ENCODE measurements around the gene PRRG4. TPM values are rescaled to one million over a fixed set of nuclear protein-coding genes. Genes with fewer than 3 reads are reported as not detected.

The PRRG4 gene
- total and polyA plus RNA-seq, 2 of the 4 experiments (the other 2 are of a cell fraction): not detected

GRCh38 chr11:32881286-32881685 is 51.6 kb downstream of the PRRG4 start:
- CTCF ChIA-PET: interaction anchor here (0.6 to 1.5 kb wide), 2 partner anchors 21 to 1208 kb away, joined by 3 to 8 read pairs; no protein-coding TSS in a partner anchor
- Histone ChIP-seq H3K18ac (ENCODE audit: low read depth, low read length) (no peak overlapping the region), H2BK120ac (ENCODE audit: low read depth, low read length) (no peak overlapping the region), H3K14ac (replicated peaks; ENCODE audit: low read depth, low read length) (no peak overlapping the region), H3K27me3 (ENCODE audit: control insufficient read depth, insufficient read depth, low read length) (peaks cover under 1% of the 10 kb centered on the region; the same call in 1 of the 2 replicates), H2BK15ac (ENCODE audit: low read depth, low read length) (no peak overlapping the region), H3K4ac (ENCODE audit: low read depth, low read length) (no peak overlapping the region), H3K27ac (ENCODE audit: insufficient read depth, low read length) (no peak overlapping the region), H2BK20ac (ENCODE audit: low read depth, low read length) (no peak overlapping the region), H4K5ac (ENCODE audit: low read depth, low read length) (no peak overlapping the region), H4K8ac (ENCODE audit: low read depth in 2 of 2, low read length in 2 of 2) (no peak overlapping the region), H3K23ac (ENCODE audit: low read depth, low read length) (no peak overlapping the region), H3K4me2 (ENCODE audit: low read depth, low read length) (no peak overlapping the region), H2BK5ac (ENCODE audit: low read depth, low read length, poor library complexity, severe bottlenecking) (no peak overlapping the region), H3K79me1 (ENCODE audit: low read depth in 1 of 2, low read length in 2 of 2) (no peaks in the 10 kb centered on the region), H2AFZ (replicated peaks; ENCODE audit: low read length, poor library complexity) (no peak overlapping the region), H2AK5ac (ENCODE audit: low read depth, low read length) (no peak overlapping the region), H2AK9ac (replicated peaks; ENCODE audit: low read depth, low read length, poor library complexity) (no peak overlapping the region), H3K9me1 (ENCODE audit: insufficient read depth, low read length) (no peaks in the 10 kb centered on the region), H3K4me1 (ENCODE audit: control insufficient read depth, insufficient read depth, low read length) (no peaks in the 10 kb centered on the region), H3K36me3 (ENCODE audit: control insufficient read depth, insufficient read depth, low read length) (no peaks in the 10 kb centered on the region), H4K91ac (ENCODE audit: insufficient read depth, low read depth, low read length) (no peak overlapping the region), H4K20me1 (ENCODE audit: insufficient read depth, low read length) (no peaks in the 10 kb centered on the region), H3K56ac (ENCODE audit: extremely low read depth, insufficient read depth, low read length) (no peak overlapping the region), H3K9me3 (ENCODE audit: control insufficient read depth, insufficient read depth, low read length) (no peaks in the 10 kb centered on the region), H3K4me3 (ENCODE audit: insufficient read depth, low read depth, low read length) (no peak overlapping the region), H3K9ac (ENCODE audit: low read depth, low read length) (no peak overlapping the region)
- BruUV-seq (replicated peaks): no TSS peak
- intact Hi-C loops (cut with micrococcal nuclease): no loop called here
- 51% methylated on average over 3 of the region's 4 CpGs; no CpG with 5 or more reads in 1 of the 2 experiments for WGBS, 2 experiments (ENCODE audit: extremely low coverage in 2 of 2, insufficient read length in 1 of 2)
- TF ChIP-seq RFX5 (IDR thresholded peaks at IDR 0.05; ENCODE audit: low read depth, low read length) (no peak), RAD21 (IDR thresholded peaks at IDR 0.05; ENCODE audit: low read length) (no peak), POLR2A (IDR thresholded peaks at IDR 0.05; ENCODE audit: low read depth, low read length) (no peak), CEBPB (IDR thresholded peaks at IDR 0.05; ENCODE audit: low read depth, low read length) (peak; percentile 29; the same call in 1 of the 2 replicates), BHLHE40 (IDR thresholded peaks at IDR 0.05; ENCODE audit: low read depth, low read length) (no peak), ELK1 (IDR thresholded peaks at IDR 0.05; ENCODE audit: borderline replicate concordance, low read depth, low read length) (no peak), CHD1 (IDR thresholded peaks at IDR 0.05; ENCODE audit: low read depth, low read length) (no peak)
- dilution Hi-C loops (cut with HindIII; ENCODE audit: low sequenced_read_pairs, unreplicated experiment): no loop called here
- POLR2A ChIA-PET (ENCODE audit: unreplicated experiment): no interaction called here
- DNase-seq: peak; percentile 30
- in situ Hi-C loops (cut with MboI; ENCODE audit: low sequenced_read_pairs): no loop called here
- ATAC-seq (ENCODE audit: low read depth): no peak

All from IMR-90 (cell line).